Fibroblast of skin of back (primary cell): ENCODE measurements around the gene IRAK2.

Source experiments
- DNase-seq: peaks from one replicate; pipeline ENCODE4 v3.0.0-alpha.2; 2013

Gene IRAK2

DNA sequence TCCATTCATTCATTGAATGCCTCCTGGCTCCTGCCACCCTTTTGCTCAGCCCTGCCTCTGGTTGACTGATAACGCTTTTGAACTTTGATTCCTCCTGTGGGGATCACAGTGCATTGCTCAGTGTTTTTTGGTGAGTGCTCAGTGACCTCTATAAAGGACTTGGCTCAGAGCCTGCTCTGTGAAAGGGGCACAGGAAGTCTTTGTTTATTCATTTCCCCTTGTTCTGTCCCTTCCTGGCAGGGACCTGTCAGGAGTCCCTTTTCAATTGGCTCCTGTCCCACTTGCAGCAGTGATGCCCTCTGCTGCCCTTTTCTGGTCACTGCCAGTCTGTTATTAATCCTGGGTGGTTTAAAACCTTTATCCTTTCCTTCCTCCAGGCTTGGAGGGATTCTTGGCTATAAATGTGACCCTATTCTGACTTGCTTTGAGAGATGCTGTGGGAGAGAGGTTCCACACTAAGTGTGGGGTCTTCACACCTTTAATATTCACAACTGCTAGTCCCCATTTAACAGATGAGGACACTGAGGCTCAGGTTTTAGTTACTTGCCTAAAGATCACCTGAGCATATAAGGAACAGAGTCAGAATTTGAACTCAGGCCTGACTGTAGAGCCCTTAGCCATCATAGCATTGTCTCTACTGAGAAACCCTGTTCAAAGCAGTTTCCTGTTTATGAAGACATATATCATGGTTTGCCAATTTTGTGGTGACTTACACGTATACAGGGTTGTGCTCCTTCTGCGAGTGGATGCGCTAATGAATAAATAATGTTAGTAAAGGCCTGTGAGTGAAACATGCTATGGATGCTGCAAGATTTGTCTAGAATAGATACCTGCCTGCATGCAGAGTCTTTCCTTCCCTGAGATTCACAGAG lies 60.3 kb downstream of the IRAK2 start:
- peak; percentile 80 for DNase-seq

DNA sequence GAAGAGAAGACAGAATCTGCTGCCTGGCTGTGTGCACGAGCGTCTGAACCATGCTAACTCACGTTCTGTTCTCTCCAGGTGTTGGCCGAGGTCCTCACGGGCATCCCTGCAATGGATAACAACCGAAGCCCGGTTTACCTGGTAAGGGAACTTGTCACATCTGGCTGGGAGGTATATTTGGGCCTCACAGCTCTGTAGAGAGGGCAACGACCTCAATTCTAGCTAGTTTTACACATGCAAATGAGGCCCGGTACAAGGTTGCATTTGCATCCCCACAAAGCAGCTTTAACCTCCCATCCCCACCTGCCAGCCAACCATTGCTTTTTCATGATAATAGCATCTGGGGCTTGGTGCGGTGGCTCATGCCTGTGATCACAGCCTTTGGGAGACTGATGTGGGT lies 61.6 kb downstream of the IRAK2 start:
- DNase-seq: no peak

DNA sequence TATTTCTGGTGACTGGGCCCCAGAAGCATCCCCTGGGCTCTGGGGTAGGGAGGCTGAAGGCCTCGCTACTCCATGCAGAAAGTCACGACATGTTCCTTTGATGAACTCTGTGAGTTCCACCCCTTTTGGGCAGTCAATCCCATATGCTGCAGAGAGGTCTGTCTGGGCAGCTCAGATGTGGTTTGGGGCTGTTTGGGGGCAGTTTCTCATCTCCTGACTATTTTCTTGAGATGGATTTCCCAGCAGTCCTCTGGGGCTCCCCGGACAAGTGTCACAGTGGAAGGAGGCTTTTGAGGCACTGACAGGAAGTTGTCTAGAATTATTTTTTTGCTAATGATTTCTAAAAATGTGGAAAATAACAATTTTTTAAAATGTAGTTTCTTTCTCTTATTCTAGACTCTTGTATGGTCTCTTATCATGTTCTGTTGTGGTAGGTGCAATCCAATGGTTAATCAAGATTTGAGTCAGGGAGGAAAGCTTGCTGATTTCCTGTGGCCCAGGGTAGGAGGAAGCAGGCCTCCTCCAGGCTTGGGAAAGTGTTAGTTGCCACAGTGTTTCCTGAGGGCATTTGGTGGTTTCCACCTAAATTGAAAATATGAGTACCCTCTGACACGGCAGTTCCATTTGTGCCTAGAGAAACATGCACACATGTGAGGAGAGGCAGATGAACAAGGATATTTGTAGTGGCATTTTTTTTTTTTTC lies 63.7 kb downstream of the IRAK2 start:
- DNase-seq: no peak

DNA sequence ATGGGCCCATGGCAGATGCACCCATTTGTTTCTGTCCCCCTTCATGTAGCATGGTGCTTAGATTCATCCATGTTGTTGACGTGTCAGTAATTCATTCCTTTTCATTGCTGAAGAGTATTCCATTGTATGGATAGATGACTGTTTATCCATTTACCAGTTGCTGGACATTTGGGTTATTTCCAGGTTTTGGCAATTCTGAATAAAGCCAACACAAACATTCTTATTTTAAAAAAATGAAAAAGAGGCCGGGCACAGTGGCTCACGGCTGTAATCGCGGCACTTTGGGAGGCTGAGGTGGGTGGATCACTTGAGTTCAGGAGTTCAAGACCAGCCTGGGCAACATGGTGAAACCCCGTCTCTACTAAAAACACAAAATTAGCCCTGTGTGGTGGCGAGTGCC lies 64.9 kb downstream of the IRAK2 start:
- DNase-seq: no peak

DNA sequence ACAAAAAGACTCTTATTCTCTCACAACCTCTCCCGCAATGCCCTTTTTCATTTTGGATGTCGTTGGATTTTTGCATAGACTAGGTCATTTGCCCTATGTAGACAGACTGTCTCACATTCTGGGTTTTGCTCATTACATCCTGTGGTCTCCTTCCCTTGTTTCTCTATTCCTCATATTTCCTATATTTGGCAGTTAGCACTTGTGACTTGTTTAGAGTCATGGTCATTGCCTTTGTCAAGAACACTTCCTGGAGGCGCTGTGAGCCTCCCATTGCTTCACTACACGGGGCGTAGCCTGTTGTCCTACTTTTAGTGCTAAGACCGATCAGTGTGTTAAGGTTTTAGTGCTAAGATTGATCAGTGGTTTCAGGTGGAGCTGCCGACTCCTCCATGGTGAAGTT lies 67.4 kb downstream of the IRAK2 start:
- DNase-seq: no peak

DNA sequence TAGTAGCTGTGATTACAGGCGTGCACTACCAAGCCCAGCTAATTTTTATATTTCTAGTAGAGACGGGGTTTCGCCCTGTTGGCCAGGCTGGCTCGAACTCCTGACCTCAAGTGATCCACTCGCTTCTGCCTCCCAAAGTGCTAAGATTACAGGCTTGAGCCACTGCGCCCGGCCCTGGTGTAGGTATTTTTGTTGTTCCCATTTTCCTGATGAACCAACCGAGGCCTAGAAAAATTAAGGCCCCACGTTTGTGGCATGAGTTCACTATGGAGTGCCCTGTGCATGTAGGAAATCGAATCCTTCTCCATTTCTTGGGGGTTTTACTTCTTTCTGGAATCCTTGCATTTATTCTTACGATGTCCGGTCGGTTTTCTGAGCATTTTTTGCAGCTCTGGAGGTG lies 69.3 kb downstream of the IRAK2 start:
- no peak for DNase-seq

DNA sequence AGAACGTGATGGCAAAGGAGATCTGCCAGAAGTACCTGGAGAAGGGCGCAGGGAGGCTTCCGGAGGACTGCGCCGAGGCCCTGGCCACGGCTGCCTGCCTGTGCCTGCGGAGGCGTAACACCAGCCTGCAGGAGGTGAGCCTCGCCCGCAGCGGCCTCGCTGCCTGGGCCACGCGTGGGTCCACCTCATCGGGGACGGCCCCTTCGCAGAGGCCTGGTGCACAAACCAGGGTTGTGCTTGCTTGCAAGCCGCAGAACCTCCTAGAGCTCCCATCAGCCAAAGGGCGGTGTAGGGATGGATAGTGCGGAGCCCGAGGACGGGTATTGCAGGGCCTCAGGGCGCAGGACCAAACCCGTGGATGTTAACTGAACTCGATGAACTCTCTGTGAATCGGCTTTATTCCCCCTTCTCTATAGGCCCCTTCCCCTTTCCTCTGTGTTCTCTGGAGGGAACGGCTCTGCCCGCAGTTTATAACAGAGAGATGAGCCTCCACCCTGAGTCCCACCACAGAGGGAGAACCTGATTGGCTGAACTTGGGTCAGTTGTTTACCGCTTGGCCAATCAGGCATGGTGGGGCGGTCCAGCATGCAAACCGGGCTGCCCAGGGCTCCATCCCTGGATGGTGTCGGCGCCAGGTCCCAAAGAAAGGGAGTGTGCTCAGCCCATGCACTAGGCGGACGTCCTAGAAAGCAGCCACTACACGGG lies 70.0 kb downstream of the IRAK2 start:
- no peak for DNase-seq

DNA sequence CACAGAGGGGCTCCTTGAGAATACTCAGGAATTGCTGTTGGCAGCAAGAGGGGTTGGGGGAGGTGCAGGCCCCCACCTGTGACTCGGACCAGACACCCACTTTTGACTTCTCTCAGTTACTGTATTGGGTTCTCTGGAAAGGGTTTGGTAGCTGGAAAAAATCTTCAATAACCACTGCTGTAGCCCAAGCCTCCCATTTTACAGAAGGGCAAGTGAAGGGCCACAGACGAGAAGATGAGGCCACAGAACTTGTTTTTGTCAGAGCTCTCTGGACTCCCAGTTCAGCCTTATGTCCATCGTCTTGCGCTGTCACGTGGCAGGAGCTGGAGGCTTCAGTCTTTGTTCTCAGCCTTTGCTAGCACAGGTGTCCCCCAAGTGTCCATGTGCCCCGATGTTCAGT lies 70.8 kb downstream of the IRAK2 start:
- no peak for DNase-seq

DNA sequence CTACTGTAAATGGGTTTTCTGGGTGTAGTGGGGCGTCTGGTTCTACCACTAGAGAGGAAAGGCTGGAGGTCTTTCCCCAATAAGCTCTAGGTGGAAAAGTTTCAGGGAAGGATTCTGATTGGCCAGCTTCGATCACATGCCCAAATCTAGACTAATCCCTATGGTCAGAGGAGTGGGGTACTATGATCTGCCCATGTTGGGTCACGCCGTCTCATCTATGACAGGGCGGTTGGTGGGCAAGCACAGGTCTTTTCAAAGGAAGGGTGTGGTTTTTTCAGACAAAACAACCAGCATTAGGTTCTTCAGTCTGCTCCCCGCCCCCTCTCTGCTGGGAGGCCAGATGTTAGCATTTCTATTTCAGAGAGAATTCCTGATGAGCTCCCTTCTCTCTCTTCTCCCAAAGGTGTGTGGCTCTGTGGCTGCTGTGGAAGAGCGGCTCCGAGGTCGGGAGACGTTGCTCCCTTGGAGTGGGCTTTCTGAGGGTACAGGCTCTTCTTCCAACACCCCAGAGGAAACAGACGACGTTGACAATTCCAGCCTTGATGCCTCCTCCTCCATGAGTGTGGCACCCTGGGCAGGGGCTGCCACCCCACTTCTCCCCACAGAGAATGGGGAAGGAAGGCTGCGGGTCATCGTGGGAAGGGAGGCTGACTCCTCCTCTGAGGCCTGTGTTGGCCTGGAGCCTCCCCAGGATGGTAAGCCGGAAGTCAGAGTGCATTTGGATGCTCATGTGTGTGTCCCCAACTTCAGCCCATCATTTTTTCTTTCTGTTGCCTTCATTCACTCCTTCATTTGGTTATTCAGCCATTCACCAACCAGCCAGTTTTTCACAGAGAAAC lies 73.8 kb downstream of the IRAK2 start:
- no peak for DNase-seq

DNA sequence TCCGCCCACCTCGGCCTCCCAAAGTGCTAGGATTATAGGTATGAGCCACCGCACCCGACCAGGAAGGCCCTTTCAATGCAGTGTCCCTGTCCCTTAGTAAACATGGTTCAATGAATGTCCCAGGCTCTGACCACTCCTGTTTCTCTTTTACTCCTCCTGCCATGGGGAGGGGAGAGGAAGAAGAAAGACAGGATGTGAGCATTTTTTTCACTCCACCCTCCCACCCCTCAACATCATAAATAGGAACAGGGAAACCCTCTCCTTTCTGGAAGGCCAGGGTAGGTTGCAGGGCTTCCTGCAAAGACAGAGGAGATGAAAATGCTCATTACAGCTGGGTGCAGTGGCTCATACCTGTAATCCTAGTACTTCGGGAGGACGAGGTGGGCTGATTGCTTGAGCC lies 76.1 kb downstream of the IRAK2 start:
- no peak for DNase-seq

DNA sequence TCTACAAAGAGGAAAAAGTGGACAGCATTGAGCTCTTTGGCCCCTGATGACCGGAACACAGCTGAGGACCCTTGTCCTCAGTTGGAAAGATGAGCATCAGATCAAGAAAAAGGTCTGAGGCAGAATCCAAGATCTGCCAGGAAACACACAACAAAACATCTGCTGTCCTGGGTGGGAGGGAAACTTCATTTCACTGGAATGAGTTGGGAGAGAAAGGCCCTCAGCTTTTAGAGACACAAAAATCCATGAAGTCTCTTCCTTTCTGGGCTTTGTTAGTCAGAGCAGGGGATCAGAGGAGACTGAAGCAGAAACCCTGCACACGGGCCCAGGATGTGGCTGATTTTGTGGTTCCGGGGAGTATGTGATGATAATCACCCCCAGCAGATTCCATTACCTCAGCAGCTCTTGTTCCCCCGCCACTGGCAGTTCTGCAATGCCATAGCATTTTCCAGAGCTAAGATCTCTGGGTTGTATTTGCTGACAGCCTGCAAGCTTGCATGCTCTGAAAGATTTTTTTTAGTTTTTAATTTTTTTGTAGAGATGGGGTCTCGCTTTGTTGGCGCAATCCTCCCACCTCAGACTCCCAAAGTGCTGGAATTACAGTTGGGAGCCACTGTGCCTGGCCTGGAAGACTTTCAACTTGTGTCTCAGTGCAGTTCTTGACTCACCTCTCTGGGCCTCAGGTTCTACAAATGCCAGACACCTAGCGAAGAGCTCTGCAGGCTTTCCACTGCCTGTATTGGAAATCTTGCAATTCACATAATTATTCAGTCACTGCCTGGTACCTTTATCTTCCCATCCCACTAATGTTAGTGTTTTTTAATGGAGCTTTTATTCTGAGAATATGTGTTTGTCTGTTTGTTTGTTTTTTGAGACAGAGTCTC lies 77.7 kb downstream of the IRAK2 start:
- DNase-seq: peak; percentile 70

DNA sequence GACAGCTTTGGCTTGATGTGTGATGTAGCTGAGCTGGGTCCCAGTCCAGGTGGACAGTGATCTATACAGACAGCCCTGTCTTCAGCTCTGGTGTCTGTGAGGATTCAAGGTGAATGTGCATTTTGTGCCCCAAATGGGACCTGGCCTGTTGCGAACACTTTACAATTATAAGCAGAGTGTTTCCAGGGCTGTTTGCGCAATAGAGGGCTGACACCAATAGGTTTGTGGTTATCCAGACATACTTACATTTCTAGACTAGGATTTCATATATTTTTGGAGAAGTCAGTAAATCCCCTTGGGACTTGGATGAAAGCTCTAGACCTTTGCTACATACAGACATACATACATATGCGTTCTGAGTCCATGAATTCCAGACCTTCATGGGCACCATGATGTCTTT lies 79.3 kb downstream of the IRAK2 start:
- no peak for DNase-seq

DNA sequence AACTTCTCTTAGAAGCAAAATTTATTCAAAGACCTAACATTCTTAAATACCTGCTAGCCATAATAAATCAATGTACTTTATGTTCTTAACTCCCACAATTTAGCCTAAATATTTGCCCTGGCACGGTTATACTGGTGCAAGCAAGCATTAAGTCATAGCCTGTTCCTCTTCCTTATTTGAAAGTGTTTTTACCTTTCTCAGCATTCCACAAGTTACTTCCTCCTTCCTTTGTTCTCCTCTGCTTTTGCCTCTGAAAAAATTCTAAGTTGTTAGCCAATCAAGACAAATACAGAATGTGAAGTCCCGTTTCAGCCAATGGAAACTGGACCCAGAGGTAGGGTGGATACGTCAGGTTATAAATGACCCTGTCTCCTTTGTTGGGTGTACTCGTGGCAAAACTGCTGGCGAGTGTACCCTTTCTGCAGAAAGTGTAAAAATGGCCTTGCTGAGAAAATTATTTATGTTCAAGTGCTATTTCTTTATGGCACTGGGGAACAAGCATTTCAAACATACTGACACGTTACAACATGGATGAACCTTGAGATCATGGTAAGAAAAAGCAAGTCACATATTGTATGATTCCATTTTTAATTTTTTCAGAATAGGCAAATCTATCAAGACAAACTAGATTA lies 80.5 kb downstream of the IRAK2 start:
- no peak for DNase-seq

DNA sequence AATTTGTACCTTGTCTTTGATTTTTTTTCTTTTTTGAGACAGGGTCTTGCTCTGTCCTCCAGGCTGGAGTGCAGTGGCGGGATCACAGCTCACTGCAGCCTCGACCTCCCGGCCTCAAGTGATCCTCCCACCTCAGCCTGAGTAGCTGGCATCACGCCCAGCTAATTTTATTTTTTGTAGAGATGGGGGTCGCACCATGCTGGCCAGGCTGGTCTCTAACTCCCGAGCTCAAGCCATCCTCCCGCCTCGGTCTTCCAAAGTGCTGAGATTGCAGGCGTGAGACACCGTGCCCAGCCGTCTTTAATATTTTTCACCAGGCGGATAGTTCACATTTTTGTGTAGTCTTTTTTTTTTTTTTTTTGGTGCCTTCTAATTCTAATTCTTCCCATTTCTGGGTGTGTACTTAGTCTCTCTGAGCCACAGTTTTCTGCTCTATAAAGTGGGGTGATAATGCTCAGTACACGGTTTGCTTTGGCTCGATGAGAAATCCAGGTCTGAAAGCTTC lies 83.0 kb downstream of the IRAK2 start:
- no peak for DNase-seq

DNA sequence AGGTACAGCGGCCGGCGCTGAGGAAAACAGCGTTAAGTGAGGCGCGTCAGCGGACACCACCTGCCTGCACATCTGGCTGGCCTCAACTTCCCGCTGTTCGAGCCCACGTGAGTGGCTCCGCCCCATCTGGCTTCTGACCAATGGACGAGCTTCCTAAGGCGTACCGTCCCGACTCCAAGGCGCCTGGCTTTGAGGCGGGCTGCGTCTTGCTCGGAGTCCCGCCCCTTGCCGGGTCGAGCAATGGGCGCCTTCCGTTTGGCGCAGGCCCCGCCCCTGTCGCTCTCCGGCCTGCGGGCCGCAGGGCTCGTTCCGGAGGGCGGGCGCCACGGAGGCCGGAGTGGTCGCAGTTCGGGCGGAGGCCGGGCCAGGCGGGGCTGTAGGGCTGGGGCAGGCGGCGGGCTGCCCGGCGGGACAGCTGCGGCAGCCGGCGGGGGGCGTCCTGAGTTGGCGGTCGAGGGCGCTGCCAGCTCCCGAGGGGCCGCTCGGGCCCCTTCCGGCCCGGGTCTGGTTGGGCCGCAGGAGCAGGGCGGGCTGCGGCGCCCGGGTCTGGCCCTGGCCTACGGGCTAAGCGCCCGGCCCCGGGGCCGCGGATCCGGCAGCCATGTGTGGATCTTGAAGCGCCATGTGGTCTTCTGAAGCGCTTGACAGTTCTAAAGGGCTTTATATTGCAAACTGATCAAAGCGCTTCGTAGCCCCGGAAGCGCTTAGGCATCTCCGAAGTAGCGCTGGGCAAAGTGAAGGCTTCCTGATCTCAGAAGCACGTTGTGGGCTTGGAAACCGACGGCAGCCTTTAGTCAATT lies 83.7 kb downstream of the IRAK2 start, which contains the start of gene TATDN2:
Gene TATDN2, plus strand, starts transcription at position 276 of the 800 bp plus-strand sequence. CDS start 742 bp downstream, outside the sequence.
- peak; percentile 96 for DNase-seq

DNA sequence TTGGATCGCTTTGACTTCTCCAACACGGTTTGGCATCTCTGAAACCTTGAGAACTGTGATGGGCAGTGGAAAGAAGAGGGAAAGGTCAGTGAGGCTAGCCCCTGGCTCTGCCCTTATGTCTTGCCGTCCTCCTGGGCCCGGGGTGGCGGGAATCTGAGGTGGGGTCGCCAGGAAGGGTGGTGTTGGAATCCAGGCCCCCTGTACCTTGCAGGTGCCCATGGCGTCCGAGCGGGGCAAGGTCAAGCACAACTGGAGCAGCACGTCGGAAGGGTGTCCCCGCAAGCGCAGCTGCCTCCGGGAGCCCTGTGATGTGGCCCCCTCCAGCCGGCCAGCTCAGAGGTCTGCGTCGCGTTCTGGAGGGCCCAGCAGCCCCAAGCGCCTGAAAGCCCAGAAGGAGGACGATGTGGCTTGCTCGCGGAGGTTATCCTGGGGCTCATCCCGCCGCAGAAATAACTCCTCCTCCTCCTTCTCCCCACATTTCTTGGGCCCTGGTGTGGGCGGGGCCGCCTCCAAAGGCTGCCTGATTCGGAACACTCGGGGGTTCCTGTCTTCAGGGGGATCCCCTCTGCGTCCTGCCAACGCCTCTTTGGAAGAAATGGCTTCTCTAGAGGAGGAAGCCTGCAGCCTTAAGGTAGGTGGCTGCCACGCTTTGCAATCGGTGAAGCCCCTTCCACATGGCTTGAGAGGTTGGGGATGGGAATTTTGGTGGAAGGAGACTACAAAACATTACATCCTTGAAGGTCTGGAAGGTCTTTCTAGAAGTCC lies 84.4 kb downstream of the IRAK2 start:
- DNase-seq: no peak

DNA sequence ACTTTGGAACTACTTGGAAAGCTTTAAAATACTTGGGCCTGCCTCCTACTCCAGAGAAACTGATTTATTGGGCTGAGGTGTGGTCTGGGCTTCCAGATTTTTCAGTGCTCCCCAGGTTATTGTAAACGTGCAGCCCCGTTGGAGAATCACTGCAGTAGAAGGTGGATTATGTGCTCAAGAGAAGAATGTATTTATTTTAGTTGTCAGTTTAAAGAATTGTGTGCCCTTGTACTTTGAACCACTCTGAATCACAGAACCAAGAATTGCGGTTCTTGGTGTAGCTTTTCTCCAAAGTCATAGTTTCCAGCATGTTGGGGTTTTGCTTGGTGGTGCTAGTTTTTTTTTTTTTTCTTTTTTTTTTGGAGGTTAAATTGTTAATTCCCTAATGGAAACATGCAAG lies 85.1 kb downstream of the IRAK2 start:
- DNase-seq: no peak

DNA sequence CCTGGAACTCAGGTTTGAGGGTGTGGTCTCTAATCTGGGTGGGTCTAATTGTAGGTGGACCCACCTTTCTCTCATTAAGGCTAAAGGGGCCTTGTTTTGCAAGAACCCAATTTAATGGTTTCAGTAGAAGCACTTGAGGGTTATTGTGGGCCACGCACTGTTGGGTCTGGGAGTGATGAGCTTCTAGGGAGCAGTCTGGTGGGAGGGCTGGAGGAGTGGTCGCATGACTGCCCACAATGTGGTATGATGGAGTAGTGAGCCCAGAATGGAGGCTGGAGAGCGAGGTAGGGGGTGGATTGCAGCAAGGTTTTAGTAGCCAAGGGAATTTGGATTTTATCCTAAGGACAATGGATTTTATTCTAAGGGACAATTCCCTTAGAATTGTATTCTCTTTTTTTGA lies 86.3 kb downstream of the IRAK2 start:
- no peak for DNase-seq

DNA sequence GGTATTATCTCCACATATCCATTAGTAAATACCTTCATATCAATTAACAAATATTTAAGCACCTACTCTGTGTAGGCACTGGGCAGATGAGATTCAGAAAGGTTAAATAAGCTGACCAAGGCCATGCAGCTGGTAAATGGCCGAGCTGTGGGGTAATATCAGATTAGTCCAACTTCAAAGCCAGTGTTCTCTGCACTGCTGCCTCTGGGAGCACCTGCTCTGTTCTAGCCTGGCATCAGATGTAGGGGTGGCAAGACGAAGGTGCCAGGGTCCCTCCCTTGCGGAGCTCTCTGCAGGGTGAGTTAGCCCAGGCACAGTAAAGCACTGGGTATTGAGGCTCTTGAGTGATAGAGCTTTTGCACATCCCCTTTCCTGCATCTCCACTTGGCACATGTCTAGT lies 89.0 kb downstream of the IRAK2 start:
- DNase-seq: no peak
